ENCODE measurements around the gene KRT35.

DNA sequence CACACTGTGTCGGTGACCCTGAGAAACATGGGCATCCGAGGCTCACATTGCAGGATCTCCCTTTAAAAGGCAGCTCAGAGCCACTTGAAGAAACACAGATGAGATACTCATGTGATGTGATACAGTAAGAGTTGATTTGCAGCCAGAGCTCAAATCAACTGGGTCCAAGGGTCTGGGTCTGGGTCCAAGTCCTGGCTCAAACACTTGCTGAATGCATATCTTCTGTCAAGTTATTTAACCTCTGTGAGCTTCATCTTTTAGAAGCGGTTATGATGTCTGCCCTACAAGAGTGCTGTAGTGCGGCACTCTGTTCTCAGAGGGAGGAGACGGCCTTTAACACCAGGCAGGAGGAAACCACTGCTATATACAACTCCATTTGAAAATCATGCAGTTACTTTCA is 46.5 kb downstream of the KRT35 start:
- TF ChIP-seq EZH2 (IDR thresholded peaks at IDR 0.05; ENCODE audit: insufficient read depth, poor library complexity, severe bottlenecking) (no peak), EZH2phosphoT487 (IDR thresholded peaks at IDR 0.05; ENCODE audit: insufficient read depth, low read depth) (no peak)
